ENCODE data around the gene C1QTNF3. TPM values are rescaled to one million over a fixed set of nuclear protein-coding genes. Genes with fewer than 3 reads are reported as not detected.
A peak's percentile ranks its signal among the peaks of the same experiment; 100 is the strongest.

The C1QTNF3 gene
- total and polyA plus RNA-seq, 10 donors, result 2.7 to 10.7 (median 6.4) TPM

DNA sequence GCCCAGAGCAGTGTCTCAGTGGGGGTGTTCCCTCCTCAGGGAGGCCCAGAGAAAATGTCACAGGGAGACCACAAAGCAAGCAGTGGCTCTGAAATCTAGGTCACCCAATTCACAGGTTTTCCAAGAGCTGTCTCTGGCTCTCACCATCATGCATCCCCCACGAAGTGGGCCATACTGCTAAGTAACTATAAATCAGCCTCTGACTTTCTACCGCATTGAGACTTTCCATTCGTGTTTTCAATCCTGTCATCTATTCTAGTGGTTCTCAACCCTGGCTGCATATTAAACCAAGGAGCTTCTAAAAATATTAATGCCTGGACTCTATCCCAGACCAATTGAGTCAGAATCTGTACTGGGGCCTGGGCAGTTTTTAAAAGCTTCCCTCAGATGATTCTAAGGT is 2.0 kb upstream of the C1QTNF3 start:
- Histone ChIP-seq H3K4me1 (peaks cover 0 to 48% (median 24%) of the 10 kb centered on the region in 6 donors), H3K36me3 (peaks cover 0 to 9% (median 0%) of the 10 kb centered on the region in 6 donors), H3K9me3 (no peaks in the 10 kb centered on the region), H3K4me3 (no peak overlapping the region), H3K27ac (no peak overlapping the region), H3K27me3 (replicated peaks in 1 of 7) (no peaks in the 10 kb centered on the region)
- intact Hi-C loops (cut with DNase I; ENCODE audit: low total_unique reads), result no loop called here
- 83 to 88% (median 86%) methylated on average over 3 of the region's 3 CpGs for WGBS, 5 donors
- DNase-seq, result no peak
- TF ChIP-seq, protein P1, sequence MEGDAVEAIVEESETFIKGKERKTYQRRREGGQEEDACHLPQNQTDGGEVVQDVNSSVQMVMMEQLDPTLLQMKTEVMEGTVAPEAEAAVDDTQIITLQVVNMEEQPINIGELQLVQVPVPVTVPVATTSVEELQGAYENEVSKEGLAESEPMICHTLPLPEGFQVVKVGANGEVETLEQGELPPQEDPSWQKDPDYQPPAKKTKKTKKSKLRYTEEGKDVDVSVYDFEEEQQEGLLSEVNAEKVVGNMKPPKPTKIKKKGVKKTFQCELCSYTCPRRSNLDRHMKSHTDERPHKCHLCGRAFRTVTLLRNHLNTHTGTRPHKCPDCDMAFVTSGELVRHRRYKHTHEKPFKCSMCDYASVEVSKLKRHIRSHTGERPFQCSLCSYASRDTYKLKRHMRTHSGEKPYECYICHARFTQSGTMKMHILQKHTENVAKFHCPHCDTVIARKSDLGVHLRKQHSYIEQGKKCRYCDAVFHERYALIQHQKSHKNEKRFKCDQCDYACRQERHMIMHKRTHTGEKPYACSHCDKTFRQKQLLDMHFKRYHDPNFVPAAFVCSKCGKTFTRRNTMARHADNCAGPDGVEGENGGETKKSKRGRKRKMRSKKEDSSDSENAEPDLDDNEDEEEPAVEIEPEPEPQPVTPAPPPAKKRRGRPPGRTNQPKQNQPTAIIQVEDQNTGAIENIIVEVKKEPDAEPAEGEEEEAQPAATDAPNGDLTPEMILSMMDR (IDR thresholded peaks at IDR 0.05 in 8 of 11, conservative IDR thresholded peaks at IDR 0.05 in 3 of 11), result no peak
- no peak for TF ChIP-seq POLR2A (IDR thresholded peaks at IDR 0.05)
- TF ChIP-seq POLR2AphosphoS5 (IDR thresholded peaks at IDR 0.05), result no peak

DNA sequence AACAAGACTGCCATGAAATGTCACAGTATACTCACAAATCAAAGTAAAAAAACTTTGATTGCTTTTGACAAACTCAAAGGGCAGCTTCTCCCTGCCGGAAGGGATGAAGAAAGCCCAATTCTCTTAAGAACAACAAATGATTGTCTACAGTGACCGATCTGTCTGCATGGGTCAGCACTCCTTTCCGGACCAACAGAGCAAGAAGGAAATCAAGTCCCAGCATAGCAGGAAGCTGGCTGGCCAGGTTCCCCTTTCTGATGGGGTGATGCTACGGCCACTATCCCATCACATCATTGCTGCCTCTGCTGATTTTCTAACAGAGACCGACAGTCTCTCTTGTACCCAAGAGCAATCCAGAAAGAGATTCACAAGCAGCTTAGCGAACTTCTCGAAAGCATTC is 692 bp downstream of the C1QTNF3 start:
- H3K9me3 ChIP-seq, result no peaks in the 10 kb centered on the region
- no peaks in the 10 kb centered on the region for H3K27me3 ChIP-seq (replicated peaks in 1 of 7)
- DNase-seq, result peak; percentile 82
- H3K27ac ChIP-seq, result peak overlapping the region in 4 of 8 donors; percentile 50 to 60 (median 54)
- no peak overlapping the region for H3K4me3 ChIP-seq
- TF ChIP-seq POLR2AphosphoS5 (IDR thresholded peaks at IDR 0.05) (peak in 1 of 3 donors; percentile 17), POLR2A (IDR thresholded peaks at IDR 0.05) (no peak)
- peaks cover 0 to 36% (median 22%) of the 10 kb centered on the region in 6 donors for H3K4me1 ChIP-seq
- intact Hi-C loops (cut with DNase I; ENCODE audit: low total_unique reads), result no loop called here
- WGBS, 5 donors, result 43 to 52% (median 50%) methylated on average over 7 of the region's 7 CpGs
- H3K36me3 ChIP-seq, result no peaks in the 10 kb centered on the region

DNA sequence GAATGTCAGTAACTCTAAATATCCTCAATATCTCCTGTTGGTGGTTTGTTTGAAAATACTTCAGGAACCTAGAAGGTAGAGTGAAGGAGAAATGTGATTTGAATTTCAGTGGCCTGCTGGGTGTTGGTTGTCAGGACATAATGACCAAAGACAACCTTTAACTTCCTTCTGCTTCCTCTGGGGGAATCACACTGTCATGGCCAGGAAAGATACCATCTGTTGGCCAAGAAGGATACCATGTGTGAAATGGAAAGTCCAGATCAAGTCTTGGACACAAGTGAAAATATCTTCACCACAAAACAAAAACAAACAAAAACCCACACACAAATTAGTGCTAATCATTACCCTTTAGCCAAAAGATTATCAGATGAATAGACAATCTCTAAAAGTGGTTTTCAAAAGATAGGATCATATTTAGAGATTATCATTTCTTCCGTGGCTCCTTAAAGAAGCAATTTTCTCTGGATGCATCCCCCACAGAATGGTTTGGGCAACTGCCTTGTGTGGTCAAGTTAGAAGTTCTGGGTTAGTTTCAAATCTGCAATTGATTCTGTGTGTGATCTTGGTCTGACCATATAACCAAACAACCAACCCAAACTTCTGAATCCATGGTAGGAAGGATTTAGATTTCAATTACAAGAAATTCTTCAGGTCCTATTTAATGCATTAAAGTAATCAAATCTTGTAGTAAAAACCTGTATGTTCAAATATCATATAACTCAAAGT is 1.6 kb downstream of the C1QTNF3 start:
- Histone ChIP-seq H3K4me3 (no peak overlapping the region), H3K9me3 (no peaks in the 10 kb centered on the region), H3K27me3 (replicated peaks in 1 of 7) (no peaks in the 10 kb centered on the region), H3K27ac (no peak overlapping the region), H3K36me3 (no peaks in the 10 kb centered on the region), H3K4me1 (peaks cover 0 to 36% (median 22%) of the 10 kb centered on the region in 6 donors)
- 78 to 97% (median 89%) methylated on average over 1 of the region's 1 CpG for WGBS, 5 donors
- DNase-seq, result no peak
- TF ChIP-seq, protein P1 (IDR thresholded peaks at IDR 0.05 in 8 of 11, conservative IDR thresholded peaks at IDR 0.05 in 3 of 11), result no peak
- TF ChIP-seq POLR2A (IDR thresholded peaks at IDR 0.05) (no peak), POLR2AphosphoS5 (IDR thresholded peaks at IDR 0.05) (no peak)
- intact Hi-C loops (cut with DNase I; ENCODE audit: low total_unique reads), result no loop called here

DNA sequence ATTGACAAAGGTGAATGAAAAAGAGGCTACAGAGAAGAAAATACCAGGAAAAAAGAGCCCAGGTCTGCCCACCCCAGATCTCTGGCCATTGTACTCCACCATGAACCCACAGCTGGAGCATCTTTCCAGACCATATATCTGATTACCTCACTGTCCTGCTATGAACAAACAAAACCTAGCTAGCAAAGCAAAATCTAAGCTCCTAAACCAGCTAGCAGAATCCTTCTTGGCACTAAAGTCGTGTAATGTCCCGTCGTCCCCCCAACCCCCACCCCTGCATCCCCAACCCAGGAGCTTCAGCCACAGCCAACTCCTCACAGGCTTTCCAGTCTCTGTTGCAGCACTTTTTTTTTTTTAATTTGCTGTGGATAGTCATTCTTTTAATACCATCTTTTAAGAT is 2.5 kb downstream of the C1QTNF3 start:
- DNase-seq, result no peak
- Histone ChIP-seq H3K4me1 (peaks cover 0 to 36% (median 22%) of the 10 kb centered on the region in 6 donors), H3K9me3 (no peaks in the 10 kb centered on the region), H3K27me3 (replicated peaks in 1 of 7) (no peaks in the 10 kb centered on the region), H3K36me3 (peaks cover 0 to 5% (median 0%) of the 10 kb centered on the region in 6 donors), H3K27ac (no peak overlapping the region), H3K4me3 (no peak overlapping the region)
- TF ChIP-seq POLR2AphosphoS5 (IDR thresholded peaks at IDR 0.05), result no peak
- TF ChIP-seq POLR2A (IDR thresholded peaks at IDR 0.05), result no peak
- TF ChIP-seq, protein P1 (IDR thresholded peaks at IDR 0.05 in 8 of 11, conservative IDR thresholded peaks at IDR 0.05 in 3 of 11), result no peak
- 85 to 99% (median 97%) methylated on average over 3 of the region's 3 CpGs for WGBS, 5 donors
- intact Hi-C loops (cut with DNase I; ENCODE audit: low total_unique reads), result no loop called here
